ENCODE results near the gene MICU1.
A peak's percentile ranks its signal among the peaks of the same experiment; 100 is the strongest.
"Not testable (repeated sequence)": the region's sequence is repeated elsewhere in the genome, so short reads cannot be mapped to it uniquely, and the experiment has no call there.

The MICU1 gene

DNA sequence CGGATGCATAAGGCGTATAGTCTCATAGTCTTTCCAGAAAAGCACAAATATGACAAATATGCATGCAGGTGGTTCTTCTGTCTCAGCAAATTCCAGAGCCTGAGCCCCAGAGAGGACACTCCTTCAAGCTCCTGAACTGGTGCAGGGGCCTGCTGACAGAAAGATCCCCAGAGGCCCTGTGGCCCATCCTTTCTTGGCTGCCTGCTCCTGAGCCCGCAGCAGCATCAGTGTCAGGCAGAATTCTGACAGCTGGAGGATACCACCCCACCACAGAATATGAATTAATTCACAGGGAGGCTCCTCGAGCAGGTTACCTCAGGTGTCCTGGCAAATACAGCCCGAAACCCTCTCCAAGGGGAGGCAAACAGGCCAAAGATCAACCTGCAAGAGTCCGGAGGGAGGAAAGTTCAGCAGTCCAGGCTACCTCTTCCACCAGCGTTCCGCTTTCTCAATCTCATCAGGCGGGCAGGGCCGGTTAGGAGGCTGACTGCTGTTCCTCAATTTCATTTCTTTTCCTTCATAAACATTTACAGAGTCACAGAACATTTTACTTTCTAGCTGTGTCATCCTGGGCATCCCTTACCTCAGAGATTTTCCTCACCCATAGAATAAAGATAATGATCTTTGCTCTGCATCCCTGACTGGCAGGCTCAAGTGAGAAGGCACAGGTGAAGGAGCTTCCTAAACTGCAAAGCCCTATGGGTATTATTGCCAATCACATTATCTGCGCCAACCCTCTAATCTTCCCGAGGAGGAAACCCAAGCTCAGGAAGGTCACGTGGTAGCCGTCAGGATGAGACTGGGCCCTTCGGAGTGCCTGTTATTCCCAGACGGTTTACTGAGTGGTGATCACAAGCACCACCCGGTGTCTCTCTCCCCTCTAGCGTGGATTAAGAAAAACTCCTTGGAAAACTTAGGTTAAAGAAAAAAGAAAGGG, 272.6 kb downstream of the MICU1 start:
- peak in 27 of 56 donors; percentile 26 to 76 (median 53) for DNase-seq

DNA sequence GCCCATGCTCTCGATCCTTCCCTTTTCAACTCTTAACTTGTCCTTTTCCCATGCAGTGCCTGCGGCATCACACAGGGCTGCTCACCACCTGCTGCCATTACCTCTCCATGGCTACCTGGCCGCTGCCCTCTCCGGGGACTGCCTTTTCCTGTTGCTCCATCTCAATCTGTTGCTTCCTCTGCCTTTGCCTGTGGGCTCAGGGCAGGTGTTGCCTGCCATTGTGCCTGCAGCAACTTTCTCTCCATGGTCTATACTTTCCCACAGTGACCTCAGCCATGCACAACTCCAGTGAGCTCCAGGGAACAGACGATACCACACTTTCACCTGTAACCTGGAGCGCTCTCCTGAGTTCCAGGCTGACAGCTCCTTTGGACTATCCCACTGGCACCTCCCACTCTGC, 274.4 kb downstream of the MICU1 start:
- no peak for DNase-seq

DNA sequence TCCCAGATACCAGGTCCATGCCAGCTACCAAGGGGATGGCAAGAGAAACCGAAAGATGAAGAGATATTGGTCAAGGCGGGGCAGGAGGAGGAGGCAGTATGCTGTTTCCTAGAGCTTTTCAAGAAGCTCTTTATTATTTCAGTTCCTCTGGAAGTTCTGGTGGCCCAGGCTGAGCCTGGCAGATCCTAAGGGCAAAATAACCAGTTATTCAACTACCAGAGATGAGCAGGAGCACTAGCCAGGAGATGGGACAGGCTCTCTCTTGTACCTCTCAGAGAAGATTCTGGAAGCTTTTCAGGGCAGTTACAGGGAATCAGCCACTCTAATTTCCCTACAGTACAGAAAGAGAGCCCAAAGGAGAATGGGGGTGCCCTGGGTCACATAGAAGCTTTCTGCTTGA, 276.4 kb downstream of the MICU1 start:
- DNase-seq, result no peak

DNA sequence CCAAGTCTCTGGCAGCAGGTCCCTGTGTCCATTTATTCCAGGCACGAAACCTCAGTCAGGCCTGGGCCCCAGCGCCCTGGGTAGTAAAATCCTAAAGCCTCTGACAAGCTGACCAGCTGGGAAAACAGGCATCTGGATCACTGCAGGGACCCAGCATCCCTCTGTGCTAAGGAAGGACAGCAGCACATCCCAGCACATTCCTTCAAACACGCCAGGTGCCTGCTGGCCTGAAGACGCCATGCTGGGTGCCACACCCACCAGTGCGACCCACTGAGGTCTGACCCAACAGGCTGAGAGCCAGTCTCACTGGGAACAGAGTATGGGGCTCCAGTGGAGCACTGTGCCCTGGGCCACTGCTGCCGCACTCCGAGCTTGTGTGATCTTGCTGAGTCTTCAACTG, 277.6 kb downstream of the MICU1 start:
- DNase-seq, result no peak

DNA sequence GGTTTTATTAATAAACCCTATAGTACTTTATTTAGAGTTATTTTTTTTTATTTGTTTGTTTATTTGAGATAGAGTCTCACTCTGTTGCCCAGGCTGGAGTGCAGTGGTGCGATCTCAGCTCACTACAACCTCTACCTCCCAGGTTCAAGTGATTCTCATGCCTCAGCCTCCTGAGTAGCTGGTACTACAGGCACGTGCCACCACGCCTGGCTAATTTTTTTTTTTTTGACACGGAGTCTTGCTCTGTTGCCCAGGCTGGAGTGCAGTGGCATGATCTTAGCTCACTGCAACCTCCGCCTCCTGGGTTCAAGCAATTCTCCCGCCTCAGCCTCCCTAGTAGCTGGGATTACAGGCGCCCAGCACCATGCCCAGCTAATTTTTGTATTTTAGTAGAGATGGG, 279.8 kb downstream of the MICU1 start:
- DNase-seq, result not testable (repeated sequence)

DNA sequence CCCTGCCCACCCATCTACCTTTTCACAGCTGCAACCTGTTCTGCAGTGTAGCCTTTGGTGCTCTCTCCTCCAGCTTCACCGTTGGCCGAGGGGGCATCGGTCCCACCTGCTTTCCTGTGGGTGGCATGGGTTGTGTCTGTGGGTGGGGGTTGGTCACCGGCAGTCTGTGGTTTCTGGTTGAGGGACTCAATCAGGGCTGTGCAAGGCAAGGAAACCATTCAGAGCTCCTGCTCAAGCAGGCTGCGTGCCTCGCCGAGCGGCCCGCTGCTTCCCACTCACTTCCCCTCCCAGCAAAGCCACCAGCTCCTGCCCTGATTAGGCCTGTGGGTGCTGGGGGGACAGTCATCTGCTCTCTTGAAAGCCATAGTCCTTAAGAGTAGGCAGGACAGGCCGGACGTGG, 280.9 kb downstream of the MICU1 start:
- no peak for DNase-seq

DNA sequence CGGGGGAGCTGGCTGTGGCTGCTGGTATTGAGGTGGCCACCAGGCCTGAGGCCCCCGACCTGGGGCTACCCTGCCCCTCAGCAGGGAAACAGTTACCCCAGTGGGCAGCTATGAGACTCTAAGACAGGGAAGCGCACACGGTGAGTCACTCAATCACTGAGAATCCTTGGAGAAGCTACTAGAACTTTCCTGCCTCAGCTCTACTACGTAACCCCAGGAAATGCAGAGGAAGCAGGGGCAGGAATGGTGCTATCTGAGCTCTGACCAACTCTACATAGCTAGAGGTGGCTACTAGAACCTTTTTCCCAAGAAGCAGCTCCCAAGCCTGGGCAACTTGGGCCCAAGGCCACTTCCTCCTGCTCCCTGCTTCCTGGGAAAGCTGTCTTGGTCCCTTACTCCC, 283.0 kb downstream of the MICU1 start:
- DNase-seq, result no peak

DNA sequence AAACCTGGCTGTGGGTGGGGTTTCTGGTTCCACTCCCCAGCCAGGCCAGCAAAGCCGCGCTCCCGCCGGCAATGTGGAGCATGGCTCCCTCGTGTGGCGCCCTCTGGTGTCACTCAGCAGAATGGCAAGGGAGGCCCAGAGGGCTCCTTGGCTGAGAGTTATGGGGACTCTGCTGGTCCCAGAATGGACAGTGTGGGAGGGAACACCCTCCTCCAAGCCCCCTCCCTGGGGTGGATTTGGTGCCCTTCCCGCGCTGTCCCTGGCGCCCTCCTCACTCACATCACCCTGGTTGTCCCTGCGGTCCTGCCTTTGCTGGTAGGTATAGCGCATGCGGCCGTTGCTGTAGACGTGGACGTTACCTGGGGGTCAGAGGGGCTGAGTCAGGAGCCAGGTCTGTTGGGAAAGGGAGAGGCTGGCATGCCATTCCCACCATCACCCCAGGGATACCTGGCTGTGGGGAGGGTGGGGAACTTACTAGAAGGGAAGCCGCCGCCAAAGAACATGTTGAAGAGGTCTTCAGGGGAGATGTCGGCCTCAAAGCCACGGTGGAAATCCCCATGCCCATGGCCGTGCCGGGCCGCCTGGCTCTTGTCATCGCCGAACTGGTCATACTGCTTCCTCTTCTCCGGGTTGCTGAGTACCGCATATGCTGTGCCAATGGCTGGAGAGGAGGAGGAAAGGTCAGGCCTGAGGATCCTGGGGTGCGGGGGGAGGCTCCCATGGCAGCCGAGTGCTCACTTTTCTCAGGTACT, 285.2 kb downstream of the MICU1 start:
- peak in 33 of 56 donors; percentile 17 to 77 (median 34) for DNase-seq

DNA sequence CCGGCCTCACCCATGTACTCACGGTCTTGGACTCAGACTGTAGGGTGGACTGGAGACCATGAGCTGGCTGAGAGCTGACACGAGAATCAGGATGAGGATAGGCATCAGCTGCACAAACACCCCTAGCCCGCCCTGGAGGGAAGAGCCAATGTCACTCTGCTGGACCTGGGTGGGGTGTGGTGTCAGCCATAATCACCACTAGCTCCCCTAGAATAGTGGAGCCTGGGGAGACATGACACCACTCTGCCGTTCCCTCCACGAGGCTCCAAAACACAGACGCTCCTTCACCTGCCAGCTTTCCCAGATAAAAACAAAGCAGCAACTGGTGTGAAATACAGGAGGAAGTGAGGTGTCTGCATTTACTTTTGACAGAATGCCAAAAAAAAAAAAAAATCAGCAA, 287.7 kb downstream of the MICU1 start:
- DNase-seq, result no peak

DNA sequence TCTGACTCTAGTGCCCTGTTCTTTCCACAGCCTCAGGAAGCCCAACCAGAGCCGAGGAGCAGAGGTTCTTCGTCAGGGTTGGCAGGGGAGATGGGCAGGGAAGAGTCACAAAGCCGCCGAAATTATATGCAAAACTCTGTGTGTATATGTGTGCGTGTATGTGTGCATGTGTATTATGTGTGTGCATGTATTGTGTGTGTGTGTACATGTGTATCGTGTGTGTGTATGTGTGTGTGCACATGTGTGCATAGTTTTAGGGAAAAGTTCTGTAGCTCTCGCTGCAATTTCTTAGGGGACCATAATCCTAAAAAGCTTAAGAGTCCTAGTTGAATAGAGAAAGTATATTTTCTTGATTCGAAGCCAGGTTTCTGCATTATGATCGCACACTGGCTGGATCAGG, 288.2 kb downstream of the MICU1 start:
- no peak for DNase-seq

DNA sequence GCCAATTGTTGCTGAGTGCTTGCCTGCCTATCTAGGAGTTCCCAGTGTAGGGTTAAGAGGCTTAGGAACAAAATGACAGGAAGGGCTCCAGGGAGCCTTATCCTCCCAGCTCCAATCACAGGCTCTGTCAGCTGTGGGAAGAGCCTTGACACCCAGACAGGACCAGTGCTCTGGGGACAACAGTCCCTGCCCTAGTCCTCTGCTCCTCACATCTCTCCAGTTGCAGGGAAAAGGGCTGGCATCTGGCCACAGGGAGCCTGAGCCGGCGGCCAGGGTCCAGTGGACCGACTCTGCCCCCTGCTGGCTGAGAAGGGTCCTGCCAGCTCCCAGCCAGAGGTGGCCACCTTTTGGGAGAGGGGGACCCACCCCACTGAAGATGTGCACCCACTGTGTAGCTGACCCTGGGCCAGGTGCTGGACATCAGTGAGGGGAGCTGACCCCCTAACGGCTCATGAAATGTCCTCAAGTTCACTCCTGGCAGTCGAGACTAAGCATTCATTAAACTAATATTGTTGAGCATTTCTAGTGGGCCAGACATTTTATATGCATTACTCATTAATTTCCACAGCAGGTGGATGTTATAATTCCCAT, 288.7 kb downstream of the MICU1 start:
- peak in 45 of 56 donors; percentile 35 to 87 (median 64) for DNase-seq

DNA sequence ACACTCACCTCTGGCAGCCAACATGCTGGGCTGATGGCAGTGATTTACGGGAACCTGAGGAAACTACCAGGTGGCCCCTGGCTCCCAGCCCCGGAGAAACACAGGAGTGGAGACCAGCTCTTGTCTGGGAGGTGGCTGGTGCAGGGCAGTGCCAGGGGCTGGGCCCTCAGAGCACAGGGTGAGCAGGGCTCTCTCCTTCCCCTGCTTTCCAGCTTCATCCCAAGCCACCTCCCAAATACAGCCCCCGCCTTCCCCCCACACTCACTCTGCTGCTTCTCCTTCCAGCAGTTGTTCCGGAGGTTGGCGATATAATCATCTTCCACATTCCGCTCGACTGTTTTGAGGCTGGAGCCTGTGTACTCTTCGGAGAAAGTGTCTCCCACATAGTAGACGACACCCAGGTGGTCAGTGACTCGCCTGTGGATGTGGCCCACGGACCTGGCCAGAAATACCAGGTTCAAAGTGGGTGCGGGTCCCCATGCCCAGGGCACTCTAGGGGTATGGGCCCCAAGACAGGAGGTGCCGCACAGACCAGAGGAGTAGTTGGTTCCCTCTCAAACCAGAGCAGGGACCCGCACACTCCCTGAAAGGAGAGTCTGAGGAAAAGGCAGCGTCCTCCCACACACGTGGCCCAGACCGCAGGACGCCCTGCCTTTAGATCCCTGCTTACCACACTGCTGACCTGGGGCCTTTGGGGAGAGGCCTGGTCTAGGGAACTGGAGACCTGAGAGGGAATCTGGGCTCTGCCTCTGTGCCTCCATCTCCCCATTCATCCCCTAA, 289.4 kb downstream of the MICU1 start:
- peak in 6 of 56 donors; percentile 18 to 44 (median 32) for DNase-seq

DNA sequence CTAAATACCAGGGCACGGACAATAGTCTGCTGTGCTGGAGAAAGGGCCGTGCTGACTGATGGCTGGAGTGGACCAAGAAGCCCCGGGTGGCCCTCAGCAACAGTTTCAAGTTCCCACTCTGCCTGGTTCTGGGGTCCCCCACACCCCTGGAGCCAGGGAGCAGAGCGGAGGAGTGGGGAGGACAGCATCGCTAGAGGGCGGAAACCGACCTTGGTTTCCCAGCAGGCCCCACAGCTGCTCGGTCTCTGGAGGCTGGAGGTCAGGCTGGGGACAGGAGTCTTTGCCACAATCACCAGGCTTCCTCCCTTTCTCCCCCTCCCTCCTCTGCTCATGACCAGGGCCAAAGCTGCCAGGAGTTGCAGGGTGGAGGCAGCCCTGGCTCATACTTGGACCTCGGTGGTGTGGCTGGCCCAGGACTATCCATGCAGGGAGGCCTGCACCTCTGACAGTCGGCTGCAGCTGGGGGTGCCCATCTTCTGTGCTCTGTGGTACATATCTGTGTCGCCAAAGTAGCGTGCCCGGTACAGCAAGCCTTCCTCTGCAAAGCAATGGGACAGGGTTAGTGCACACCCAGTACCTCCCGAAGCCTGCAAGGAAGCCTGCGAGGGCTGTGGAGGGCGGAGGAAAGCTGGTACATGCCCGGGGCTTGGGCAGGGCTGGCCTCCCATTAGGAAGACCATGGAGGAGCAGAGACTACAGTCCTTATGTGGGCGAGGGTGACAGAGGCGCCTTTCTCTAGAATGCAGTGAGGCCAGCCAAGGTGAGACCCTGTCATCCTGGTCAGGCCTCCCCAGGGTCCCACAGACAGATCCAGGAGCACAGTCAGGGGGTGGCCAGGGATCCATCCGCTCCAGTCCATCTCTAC, 290.3 kb downstream of the MICU1 start:
- DNase-seq, result no peak

DNA sequence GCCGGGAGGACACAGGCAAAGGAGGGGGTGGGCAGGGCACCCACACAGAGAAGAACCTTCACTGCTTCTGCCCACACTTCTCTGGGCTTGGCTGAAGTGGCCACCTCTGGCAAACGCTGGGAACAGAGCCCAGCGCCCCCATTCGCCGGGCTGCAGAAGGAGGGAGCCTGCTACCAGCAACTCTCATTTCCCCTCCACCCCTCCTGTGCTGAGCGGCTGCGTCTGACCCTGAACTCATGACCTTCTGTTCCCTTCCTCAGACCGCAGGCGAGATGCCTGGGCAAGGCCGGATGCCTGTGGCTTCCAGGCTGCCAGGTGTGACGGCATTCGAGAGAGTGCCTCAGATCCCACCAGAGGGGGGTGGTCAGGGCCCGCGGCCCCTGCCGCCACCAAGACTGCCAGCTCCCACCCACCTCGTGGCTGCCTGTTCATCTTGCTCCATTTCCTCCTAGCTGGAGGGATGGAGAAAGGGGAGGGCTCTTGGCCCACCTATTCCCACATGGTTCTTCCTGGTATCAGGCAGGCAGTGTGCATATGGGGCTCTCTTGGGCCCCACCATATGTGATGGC, 291.0 kb downstream of the MICU1 start:
- peak in 39 of 56 donors; percentile 20 to 80 (median 57) for DNase-seq

DNA sequence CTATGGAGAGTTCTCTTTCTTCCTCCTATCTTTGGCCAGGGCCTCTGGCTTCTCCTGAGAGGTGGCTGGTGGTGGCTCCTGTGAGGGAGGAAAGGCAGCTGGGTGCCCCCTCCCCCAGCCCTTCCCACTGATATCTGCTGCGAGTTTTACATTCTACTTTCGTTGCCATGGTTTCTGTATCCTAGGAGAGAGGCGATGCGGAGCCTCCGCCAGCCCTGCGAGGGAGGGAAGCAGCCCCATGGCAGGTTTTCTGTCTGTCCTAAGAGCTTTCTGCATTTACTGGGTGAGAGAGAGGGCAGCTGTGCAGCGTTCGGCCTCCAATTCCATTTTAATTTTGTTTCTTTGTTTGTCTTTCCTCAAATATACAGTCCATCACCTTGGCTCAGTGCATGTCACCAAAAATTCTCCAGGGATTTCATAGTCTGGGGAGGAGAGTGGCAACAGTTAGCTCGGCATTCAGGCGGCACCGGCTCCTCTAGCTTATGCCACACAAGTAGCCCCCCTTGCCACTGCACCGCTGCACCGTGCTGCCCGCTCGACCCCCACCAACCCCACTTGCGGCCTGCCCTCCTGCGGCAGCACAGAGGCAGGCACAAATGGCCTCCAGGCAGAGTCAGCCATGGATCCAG, 291.6 kb downstream of the MICU1 start:
- DNase-seq, result peak in 38 of 56 donors; percentile 27 to 88 (median 64)

DNA sequence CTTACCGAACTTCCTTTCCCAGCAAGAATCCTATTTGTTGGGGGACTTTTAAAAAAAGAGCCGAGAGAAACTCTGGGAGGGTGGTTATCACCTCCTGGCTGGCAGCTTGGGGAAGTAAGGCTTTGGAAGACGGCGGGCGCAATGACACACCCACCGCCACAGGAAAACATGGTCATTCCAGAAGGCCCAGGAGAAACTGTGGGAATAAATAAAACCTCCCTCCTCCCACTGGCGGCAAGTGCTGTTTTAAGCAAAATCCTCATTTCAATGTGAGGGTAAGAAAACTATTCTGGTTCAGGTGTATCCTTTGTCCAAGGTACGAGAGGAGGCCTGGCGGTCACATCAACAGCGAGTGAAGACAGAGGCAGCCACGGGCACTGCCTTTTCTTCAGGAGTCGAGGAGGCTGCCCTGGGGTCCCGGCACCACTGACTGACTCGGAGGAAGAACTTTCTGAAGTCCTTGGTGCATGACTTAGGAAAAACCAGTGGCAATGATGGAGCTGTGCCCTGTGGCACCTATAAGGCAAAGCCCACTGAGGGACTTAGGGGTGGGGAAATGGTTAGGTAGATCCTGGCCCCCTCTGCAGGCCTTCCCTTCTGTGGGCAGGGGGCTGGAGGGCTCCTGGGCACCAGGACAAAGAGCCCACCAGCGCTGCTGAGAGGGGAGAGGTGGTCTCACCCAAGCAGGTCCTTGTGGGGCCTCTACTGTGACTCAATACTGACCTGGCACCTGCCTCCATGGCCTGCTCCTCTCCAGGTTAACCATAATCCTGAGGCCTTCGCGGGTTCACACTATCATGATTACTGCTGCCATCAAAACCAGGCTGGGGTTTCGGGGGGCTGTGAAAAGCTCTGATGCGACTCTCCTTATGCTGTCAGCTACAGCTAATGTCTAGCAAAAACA, 292.5 kb downstream of the MICU1 start:
- DNase-seq, result no peak

DNA sequence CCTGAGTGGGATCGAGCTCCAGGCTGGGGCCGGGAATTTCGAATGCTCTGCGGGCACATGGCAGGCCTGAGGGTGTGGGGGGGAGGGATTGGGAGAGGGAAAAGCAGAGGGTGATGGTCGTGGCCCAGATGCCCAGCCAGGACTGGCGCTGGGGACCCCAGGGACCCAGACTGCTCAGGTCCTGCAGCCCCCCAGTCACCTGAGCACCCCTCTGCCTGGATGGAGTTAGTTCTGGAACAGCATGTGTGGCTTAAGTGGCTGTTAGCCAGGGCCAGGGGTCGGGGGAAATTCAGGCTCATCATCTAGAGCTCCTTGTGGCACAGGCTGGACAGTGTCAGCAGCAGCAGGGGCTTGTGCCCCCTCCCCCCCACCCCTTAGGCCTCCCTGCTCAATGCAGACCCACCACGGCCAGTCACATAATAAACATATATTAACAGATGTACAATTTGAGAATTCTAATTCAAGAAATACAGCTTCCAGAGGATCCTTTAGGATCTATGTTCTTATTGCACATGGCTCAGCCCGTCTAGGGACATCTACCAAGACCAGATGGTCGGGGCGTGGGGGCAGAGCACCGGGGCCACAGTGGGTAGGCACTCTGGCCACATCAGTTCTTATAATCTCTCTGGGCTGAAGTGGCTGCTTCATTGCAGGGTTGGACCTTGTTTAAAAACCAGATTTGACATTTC, 293.3 kb downstream of the MICU1 start:
- DNase-seq, result no peak

All from nucleus accumbens (tissue), 56 donors.